ENCODE results near the gene ZNF460.

Gene ZNF460

DNA sequence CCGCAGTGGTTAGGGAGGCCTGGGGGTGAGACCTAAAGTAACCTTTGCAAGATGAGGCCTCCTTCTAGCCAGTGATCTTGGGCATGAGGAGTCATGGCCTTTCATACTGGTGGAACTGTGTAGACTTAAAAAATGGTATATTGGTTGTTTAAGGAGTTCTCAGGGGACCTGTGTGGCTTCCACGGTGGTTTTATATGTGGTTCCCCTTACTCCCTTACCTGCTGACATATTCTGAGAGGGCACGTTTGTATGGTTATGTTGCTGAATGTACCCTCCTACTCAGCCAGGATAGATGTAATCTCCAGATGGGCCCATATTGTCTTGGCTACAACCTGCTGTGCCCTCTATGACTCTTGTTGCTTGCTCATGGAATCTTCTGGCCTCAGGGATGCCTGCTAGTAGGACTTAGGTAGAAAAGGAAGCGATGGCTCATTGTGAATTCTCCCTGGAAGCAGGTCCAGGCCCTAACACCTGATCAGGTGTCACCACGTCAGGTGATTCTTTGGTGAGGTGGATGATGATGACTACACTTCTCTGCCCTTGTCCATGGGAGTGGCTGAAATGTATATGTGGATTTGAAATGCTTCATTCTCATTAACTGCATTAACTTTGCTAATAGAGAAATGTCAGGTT lies 1.8 kb downstream of the ZNF460 start:
- no peak for DNase-seq

DNA sequence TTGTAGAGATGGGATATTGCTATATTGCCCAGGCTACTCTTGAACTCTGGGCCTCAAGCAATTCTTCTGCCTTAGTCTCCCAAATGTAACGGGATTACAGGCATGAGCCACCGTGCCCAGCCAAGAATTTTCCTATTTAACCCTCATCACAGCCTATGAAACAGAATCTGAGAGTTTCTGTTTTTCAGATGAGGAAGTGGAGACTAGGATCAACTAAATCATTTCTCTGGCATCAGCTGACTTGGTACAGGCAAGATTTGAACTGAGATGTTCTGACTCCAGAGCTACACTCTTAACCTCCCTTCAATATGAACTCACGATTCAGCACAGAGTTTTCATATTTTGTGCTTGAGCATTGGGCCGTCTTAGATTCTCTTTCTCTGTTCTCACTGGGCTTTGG lies 8.1 kb downstream of the ZNF460 start:
- no peak for DNase-seq

DNA sequence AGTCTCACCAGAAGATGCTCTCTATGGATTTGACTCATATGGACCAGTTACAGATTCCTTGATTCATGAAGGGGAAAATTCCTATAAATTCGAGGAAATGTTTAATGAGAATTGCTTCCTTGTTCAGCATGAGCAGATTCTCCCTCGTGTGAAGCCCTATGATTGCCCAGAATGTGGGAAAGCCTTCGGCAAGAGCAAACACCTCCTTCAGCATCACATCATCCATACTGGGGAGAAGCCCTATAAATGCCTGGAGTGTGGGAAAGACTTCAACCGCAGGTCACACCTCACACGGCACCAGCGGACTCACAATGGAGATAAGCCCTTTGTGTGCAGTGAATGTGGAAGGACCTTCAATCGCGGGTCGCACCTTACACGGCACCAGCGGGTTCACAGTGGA lies 10.7 kb downstream of the ZNF460 start:
- DNase-seq: no peak

DNA sequence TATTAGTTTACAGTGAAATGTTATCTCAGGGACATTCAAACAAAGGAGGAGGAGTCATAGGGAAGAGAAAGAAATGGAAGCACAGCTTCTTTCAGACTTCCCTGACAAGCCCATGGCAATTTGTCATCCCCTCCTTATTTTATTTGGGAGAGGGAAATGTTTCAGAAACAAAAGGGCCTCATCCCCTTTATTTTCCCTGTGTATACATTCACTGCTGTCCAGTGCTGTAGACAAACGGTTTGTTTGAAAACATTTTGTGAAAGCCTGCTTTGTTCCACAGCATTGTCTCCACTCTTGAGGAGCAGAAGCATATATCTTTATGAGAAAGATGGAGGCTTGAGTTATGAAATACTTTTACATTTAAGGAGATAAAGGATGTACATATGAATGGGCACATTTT lies 12.3 kb downstream of the ZNF460 start:
- DNase-seq: no peak

DNA sequence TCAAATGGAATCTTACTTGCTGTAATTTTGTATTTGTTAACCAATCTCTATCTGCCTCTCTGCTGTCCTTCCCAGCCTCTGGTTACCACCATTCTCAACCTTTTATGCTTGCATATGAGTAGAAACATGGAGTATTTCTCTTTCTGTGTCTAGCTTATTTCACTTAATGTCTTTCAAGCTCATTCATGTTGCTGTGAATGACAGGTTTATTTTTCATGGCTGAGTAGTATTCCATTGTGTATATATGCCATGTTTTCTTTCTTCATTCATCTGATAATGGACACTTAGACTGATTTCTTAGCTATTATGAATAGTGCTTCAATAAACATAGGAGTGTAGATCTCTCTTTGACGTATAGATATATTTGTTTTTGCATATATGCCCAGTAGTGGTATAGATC lies 13.4 kb downstream of the ZNF460 start:
- no peak for DNase-seq

DNA sequence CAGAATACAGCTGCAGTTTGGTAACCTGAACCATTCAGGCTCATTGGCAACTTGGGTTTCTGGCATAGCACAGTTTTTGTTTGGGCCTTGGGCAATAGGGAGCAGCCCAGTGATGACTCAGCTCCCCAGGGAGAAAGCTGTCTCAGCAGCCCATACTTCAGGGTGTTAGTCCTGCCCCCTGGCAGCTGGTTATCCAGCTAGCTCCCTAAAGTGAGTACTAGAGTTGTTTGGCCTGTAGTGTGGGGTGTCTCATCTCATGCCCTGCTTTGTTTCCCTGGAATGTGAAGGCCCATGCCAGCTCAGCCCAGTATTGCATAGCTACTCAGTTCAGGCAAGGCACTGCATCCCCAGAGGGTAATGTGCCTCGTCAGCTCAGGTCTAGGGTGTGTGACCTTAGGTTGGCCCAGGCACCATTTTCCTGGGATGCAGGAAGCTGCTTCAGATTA lies 21.8 kb downstream of the ZNF460 start:
- no peak for DNase-seq

DNA sequence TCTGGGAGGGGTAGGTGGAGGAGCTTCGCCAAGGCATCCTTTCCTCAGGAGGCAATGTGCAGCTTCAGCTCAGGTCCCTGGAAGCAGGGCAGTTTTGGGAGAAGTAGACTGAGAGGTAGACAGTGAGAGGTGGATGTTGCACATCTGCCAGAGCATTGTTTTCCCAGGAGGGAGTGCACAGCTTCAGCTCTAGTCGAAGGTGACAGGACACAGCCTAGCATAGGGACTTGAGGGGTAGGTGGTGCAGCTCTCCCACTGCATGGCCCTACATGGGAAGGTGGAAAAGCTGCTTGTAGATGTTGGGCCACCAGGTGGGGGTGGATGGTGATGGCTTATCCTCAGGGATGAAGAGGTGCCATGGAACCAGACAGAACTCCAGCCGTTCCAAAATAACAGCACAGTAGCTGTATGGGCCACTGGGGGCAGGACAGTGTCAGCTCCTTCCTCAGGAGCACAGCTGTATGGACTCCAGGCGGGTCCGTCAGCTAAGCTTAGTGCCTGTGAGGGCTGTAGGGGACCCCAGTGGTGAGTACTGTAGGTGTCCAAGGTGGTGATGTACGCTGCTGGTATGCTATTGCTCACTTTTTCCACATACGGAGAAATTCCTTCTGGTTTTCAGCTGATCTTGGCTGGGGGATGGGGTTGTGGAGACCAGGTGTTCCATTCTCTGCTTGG lies 22.6 kb downstream of the ZNF460 start:
- no peak for DNase-seq

DNA sequence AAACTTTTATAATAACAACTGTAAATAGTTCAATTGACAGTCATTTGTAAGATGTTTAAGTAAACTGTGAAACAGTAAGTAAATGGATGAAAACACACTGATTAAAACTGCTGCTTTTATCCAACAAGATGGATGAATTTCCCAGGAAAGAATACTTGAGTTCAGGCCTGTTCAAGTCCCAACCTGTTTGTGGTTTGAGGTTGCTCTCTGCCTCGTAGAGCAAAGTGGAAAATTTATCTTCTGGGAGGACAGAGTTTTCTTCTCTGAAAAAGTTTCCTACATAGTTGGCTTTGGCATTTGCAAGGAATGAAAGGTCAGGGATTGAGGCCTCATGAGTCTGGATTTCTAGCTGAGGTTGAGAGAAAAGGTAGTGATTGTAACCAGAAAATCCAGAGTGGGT lies 24.8 kb downstream of the ZNF460 start:
- no peak for DNase-seq

DNA sequence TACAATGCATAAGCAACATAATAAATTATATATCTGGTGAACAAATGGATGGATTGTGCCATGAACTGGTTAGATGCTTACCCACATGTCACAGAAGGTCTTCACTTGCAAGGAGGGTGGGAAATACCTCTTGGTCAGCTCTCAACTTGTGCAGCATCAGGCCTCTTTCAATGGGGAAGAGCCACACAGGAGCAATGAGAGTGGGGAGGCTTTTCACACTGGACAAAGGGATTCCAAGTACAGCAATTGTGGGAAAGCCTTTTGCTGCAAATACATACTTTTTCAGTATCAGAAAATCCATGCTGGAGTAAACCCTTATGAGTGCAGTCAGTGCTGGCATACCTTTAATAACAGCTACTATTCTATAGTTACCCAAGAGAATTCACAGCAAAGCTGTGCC lies 28.2 kb downstream of the ZNF460 start:
- no peak for DNase-seq

DNA sequence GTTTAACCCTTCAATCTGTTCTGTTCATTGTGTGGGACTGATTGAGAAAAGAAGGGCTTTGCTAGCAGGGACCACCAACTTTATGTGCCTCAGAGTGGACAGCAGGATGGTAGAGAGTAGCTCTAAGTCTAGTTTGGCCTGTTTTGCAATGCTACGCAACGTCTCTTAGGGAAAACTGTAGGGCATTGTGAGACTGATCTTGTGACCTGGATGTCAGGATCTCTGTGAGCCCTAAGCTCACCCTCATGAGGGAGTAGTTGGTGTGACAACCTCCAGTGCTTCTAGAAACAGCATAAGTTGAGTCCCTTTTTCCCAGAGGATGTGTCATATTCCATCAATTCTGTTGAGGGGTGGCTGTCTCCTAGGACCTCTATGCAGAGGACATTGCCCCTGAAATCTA lies 30.5 kb downstream of the ZNF460 start:
- DNase-seq: no peak

DNA sequence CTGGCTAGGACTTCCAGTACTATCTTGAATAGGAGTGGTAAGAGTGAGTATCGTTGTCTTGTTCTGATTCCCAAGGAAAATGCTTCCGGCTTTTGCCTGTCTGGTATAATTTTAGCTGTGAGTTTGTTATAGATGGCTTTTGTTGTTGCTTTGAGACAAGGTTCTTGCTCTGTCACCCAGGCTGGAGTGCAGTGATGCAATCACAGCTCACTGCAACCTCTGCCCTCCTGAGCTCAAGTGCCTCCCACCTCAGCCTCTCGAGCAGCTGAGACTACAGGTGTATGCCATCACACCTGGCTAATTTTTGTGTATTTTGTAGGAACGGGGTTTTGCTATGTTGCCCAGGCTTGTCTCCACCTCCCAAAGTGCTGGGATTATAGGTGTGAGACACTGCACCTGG lies 33.9 kb downstream of the ZNF460 start:
- DNase-seq: no peak

DNA sequence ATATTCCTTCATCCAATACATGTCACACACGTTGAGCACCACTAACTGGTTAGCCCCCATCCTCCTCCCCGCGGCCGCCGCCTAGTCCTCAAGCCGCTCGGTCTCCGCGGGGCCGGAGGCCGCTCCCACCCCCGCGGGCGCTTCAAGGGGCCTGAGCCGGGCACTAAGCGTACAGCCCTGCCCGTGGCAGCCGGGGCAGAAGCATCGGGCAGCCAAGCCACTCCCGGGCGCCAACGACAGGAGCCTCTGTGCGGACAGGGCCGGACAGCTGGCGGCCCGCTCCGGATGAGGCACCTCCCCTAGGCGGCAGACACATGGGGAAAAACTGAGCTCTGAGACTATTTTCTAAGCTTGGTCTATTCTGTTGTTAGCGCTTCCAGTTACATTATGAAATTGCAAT lies 37.2 kb downstream of the ZNF460 start:
- no peak for DNase-seq

DNA sequence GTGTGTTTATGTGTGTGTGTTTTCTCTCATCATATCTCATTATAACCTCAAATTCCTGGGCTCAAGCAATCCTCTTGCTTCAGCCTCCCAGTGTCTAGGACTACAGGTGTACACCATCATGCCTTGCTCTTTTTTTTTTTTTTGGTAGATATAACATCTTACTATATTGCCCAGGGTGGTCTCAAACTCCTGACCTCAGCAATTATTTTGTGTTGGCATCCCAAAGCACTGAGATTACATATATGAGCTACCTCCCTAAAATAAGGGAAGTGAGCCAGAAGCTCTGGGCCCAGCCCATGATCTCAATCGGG lies 39.5 kb downstream of the ZNF460 start:
- DNase-seq: no peak

DNA sequence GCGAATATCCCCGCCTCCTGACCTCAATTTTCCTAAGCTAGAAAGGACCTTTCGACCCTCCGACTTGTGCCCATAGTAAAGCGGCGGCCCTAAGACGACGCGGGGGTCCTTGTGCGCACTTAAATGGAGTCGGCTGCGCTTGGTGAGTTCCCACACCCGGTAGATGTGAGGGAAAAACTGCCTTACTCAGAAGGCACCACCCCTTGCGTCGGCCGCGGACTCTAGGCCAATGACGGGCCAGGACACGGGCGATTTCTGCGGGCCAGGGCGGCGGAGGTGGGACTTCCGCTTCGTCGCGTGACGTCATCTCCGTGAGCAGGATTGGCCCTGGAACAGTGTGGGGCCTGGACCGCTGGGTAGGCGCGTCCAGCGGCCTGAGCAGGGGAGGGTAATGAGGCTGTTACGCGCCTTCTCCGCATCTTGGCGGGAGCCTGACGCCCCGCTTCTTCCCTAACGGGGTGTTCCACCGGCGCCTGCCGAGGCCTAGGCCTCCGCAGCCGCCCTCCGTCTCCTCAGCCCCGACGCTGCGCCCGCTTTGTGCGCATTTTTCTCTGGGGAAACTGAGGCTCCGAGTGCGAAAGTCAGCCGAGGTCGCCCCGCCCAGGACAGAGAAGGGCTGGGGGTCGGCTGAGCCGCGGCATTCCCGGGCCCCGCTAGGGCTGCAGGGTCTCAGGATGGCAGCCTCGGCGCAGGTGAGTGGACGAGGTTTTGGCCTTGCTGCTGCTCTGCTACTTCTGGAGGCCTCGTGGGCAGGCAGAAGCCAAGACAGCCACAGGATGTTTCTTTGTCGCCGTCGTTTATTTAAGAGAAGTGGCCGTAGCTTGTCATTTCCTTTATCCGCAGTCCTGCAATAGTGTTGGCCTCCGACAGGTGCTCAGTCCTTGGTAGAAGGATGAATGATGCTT lies 40.1 kb downstream of the ZNF460 start, which contains the start of gene ZNF543:
ZNF543 (plus strand) TSS at position 293 of the 905 bp plus-strand sequence; CDS start at position 675, 382 bp downstream.
- DNase-seq: peak; percentile 92

DNA sequence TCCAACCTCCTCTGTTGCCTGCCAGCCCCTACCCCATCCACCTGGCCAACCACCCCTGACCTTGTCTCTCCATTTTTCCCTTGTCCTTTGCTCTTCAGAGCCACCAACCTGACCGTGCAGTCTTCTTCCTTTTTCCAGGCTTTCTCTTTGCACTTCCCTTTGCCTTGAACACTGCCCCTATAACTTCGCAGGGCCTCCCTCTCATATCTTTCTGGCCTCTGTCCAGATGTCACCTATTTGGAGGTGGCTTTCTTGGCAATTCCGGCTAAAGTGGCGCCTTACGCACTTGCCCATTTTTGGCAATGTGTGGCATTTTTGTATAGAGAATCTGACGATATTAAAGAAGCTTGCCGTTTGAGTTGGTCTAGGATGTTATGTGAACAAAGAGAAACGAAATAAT lies 40.8 kb downstream of the ZNF460 start:
- no peak for DNase-seq

DNA sequence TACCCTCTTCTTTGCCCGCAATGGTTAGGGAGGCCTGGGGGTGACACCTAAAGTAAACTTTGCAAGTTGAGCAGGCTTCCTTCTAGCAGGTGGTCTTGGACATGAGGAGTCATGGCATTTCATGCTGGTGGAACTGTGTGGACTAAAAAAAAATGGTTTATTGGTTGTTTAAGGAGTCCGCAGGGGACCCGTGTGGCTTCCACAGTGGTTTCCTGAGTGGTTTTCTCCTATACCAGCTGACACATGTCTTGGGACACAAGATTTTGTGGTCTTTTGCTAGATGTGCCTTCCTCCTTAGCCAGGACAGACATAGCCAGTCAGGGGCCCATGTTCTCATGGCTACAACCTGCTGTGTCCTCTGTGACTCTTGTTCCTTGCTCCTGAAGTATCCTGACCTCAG lies 41.5 kb downstream of the ZNF460 start:
- no peak for DNase-seq

DNA sequence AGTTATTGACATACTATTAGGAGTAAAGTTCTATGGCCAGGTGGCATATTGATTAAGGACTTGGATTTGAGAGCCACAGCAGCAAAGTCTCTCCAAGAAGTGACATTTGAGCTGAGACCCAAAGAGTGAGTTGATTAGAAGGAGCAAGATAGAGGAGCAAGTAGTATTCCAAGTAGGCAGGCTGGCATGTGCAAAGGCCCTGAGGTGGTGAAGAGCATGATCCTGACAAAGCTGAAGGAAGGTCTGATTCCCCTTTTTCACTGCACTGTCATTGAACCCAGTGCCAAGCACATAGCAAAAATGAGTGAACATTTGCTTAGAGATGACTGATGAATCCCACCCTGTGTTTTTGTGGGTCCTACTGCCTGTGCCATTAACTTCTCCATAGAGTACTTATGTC lies 44.7 kb downstream of the ZNF460 start:
- no peak for DNase-seq

DNA sequence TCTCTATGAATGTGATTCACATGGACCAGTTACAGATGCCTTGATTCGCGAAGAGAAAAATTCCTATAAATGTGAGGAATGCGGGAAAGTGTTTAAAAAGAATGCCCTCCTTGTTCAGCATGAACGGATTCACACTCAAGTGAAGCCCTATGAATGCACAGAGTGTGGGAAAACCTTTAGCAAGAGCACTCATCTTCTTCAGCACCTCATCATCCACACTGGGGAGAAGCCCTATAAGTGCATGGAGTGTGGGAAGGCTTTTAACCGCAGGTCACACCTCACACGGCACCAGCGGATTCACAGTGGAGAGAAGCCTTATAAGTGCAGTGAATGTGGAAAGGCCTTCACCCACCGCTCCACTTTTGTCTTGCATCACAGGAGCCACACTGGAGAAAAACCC lies 47.7 kb downstream of the ZNF460 start:
- no peak for DNase-seq

DNA sequence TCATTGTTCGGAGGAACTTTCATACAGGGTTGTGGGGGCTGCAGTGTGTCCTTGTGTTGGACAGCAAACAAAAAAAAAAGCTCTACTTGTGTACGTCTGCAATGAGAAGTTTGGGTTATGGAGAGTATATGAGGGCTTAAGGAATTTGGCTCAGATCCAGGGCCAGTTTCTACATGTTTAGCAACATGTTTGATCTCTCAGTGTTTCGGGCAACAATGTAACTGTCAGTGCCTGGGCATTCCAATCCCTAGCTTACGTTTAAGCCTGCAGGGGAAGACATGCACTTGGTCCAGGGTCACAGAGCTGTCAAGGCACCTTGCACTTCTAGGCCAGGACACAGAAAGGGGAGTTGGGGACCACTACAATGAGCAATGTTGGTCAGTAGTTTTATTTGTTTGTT lies 53.9 kb downstream of the ZNF460 start:
- DNase-seq: no peak

DNA sequence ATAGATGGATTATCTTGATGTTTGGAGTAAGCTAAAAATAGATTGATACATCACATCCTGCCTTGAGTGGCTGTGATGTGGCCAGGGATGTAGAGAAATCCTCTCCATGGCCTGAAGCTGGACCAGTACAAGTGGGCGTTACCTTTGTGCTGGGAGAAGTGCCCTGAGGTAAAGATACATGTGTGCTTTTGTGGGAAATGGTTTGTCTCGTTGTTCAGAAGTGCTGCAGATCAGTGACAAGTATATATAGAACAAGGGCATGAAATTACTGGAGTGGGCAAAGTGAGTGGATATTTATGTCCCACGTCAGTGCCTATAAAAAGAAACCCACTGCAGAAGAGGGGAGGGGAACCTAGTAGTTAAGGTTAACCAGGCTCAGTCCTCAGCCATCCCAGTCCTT lies 58.6 kb downstream of the ZNF460 start:
- DNase-seq: no peak

DNA sequence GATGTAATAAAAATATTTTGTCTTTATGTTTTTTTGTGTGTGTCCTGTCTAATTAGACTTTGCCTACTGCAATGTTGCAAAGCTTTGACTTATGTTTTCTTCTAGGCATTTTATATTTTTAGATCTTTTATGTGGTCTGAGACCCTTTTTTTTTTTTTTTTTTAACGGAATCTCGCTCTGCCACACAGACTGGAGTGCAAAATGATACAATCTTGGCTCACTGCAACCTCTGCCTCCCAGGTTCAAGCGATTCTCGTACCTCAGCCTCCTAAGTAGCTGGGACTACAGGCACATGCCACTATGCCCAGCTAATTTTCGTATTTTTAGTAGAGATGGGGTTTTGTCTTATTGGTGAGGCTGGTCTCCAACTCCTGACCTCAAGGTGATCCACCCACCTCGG lies 62.3 kb downstream of the ZNF460 start:
- no peak for DNase-seq

All from CD4-positive, alpha-beta T cell treated with Interferon gamma for 1 hour (primary cell).